Activated T-cell treated with anti-CD3 and anti-CD28 coated beads for 1 hour (primary cell): ENCODE data around the gene PBX4.

Experiments
- DNase-seq: peaks from one replicate; pipeline ENCODE4 v3.0.0-alpha.2; 2020; ENCODE audit warnings: low read depth

Gene PBX4

GRCh38 chr19:19524053-19524452, 94.4 kb downstream of the PBX4 start:
- no peak for DNase-seq

DNA sequence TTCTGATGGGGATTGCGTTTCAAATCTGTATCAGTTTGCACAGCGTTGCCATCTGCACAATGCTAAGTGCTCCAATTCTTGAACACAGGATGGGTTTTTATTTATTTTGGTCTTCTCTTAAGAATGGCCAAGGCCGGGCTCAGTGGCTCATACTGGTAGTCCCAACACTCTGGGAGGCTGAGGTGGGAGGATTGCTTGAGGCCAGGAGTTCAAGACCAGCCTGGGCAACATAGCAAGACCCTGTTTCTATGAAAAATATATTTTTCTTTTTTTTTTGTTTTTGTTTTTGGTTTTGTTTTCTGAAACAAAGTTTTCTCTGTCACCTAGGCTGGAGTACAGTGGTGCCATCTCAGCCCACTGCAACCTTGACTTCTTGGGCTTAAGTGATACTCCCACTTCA, 95.3 kb downstream of the PBX4 start:
- DNase-seq = no peak

GRCh38 chr19:19520989-19521388, 97.5 kb downstream of the PBX4 start:
- no peak for DNase-seq

GRCh38 chr19:19517235-19517619, 101.3 kb downstream of the PBX4 start:
- no peak for DNase-seq

GRCh38 chr19:19515642-19516519, 102.6 kb downstream of the PBX4 start, which contains the start of gene NDUFA13:
Gene NDUFA13 (plus strand): TSS chr19:19516225. CDS start chr19:19516239, 14 bp downstream.
- peak; percentile 93 for DNase-seq

GRCh38 chr19:19514881-19515641, 103.4 kb downstream of the PBX4 start, which contains the start of gene TSSK6:
Gene TSSK6 (minus strand): TSS chr19:19515548. CDS start chr19:19515427, 121 bp downstream.
- DNase-seq = no peak

- no peak for DNase-seq
Measured at GRCh38 chr19:19514215-19514657, 104.3 kb downstream of the PBX4 start.

GRCh38 chr19:19513682-19514081, 104.8 kb downstream of the PBX4 start:
- DNase-seq = no peak
